ENCODE measurements around the gene ELL.

The ELL gene

GRCh38 chr19:18483119-18483890 is 38.6 kb downstream of the ELL start:
- TF ChIP-seq CTCF (conservative IDR thresholded peaks at IDR 0.05): no peak
- H3K27ac ChIP-seq: peak overlapping the region; percentile 37; the same call in 1 of the 2 replicates

GRCh38 chr19:18481505-18482222 is 40.2 kb downstream of the ELL start:
- TF ChIP-seq CTCF (conservative IDR thresholded peaks at IDR 0.05): no peak
- no peak overlapping the region for H3K27ac ChIP-seq

- TF ChIP-seq CTCF (conservative IDR thresholded peaks at IDR 0.05): no peak
- H3K27ac ChIP-seq: no peak overlapping the region
These were observed 41.7 kb downstream of the ELL start for GRCh38 chr19:18480006-18480691.

- no peak for TF ChIP-seq CTCF (conservative IDR thresholded peaks at IDR 0.05)
- no peak overlapping the region for H3K27ac ChIP-seq
These were observed 43.1 kb downstream of the ELL start for GRCh38 chr19:18478545-18479311.

GRCh38 chr19:18477974-18478373 is 43.9 kb downstream of the ELL start:
- no peak for TF ChIP-seq CTCF (conservative IDR thresholded peaks at IDR 0.05)
- no peak overlapping the region for H3K27ac ChIP-seq

GRCh38 chr19:18477042-18477779 is 44.7 kb downstream of the ELL start:
- H3K27ac ChIP-seq: no peak overlapping the region
- peak; percentile 36; the same call in 1 of the 2 replicates for TF ChIP-seq CTCF (conservative IDR thresholded peaks at IDR 0.05)
